Jurkat, Clone E6-1 (cell line): Measurements from ENCODE around the gene TMEM38A. TPM values are rescaled to one million over a fixed set of nuclear protein-coding genes. Genes with fewer than 3 reads are reported as not detected.
A peak's percentile ranks its signal among the peaks of the same experiment; 100 is the strongest.

Experiments used
- DNase-seq: peaks from one replicate; pipeline ENCODE4 v3.0.0-alpha.2; 2011; ENCODE audit warnings: low read depth, low spot score
- H3K4me3 ChIP-seq: 2 replicates; pipeline ENCODE4 v1.5.1; 2011; ENCODE audit warnings: mild to moderate bottlenecking, low read length, control low read depth, moderate library complexity
- polyA plus RNA-seq: library from polyadenylated mRNA; unstranded; fragments of >200 nt; gene quantifications from one replicate; pipeline ENCODE4 v1.2.1, GENCODE V29; 2012; ENCODE audit warnings: missing spikeins; ENCODE audit not compliant: insufficient read length, insufficient read depth

The TMEM38A gene, protein sequence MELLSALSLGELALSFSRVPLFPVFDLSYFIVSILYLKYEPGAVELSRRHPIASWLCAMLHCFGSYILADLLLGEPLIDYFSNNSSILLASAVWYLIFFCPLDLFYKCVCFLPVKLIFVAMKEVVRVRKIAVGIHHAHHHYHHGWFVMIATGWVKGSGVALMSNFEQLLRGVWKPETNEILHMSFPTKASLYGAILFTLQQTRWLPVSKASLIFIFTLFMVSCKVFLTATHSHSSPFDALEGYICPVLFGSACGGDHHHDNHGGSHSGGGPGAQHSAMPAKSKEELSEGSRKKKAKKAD
- polyA plus RNA-seq: 5.5 TPM

DNA sequence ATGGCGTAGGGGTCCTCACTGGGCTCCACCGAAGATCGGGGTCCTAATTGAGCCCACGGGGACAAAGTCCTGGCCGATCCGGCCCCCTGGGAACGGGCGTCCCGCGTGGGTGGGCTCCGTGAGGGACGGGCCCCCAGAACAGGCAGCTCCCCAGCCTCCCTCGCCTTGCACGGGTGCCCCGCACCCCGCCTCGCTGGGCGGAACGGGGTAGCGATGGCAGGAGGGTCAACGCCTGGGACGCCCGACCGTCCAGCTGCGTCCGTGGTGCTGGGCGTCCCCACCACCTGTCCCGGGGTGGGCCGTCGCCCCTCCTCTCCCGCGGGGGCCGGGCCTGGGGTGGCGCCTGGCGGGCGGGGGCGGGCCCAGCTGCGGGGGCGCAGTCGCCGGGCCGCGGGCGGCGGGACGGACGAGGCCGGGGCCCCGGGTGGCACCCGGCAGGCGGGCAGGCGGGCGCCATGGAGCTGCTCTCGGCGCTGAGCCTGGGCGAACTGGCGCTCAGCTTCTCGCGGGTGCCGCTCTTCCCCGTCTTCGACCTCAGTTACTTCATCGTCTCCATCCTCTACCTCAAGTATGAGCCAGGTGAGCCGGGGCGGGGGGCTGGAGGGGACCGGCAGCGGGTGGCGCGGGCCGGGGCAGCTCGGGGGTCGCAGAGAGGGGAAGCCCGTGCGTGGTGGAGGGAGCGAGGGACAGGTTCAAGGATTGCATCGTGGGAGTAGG is at the start of gene TMEM38A:
Gene TMEM38A, plus strand, starts transcription at position 377 of the 717 bp plus-strand sequence. Its CDS starts 79 bp downstream, at position 456.
- H3K4me3 ChIP-seq: peak within 1 kb of the TSS; percentile 85
- DNase-seq: no peak

DNA sequence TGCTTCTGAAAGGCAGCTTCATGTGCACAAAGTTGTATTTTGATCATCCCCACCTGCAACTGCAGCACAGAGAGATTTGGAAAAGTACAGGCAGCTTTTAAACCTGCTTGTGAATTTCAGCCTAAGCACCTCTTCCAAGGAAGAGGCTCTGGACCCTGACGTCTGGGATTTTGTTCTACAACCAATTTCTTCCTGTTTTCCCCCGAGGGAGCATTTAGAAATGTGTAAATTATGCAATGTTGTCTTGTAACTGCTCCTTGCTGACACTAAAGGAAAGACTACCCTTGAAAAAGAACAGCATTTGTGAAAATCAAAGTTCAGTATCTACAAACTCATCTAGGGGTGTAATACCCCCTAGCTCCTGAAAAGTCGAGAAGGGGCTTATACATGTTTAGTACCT is 48.3 kb upstream of the TMEM38A start:
- H3K4me3 ChIP-seq: no peak overlapping the region
- DNase-seq: no peak

DNA sequence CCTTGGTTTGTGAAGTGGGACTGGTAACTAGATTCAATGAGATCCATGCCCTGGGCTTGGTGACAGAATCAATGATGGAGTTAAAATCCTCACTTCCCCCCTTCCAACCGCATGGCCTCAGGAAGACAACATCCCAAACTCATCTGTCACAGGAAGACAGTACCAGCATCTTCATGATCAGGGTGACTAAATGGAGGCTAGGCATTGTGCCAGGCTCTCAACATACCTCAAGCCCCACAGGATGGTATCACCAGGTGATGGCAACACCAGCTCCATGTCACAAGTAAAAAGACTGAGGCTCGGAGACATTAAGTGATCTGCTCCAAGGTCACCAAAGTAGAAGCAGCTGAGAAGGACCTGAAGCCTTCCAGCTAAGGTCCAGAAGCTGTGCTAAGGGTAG is 47.1 kb upstream of the TMEM38A start:
- no peak for DNase-seq

DNA sequence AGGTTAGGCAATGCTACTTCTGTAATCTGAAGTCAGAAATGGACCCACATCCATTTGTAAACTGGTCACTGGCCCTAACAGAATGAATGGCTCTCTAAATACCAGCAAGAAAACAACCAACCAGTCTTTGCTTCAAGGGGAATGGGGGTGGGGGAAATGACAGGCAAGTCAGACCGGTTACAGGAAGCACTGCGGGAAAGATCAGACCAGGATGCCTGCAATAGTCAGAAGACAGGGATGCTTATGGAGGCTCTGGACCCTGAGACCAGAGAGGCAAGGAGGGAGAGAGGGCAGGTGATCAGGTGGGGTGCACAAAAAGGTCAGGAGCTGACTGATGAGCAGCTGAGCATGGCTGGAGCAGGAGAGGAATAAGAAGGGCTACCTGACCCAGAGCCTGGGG is 46.0 kb upstream of the TMEM38A start:
- DNase-seq: no peak
- no peak overlapping the region for H3K4me3 ChIP-seq

More for the DNA sequence above, 47.1 kb upstream of the TMEM38A start:
- H3K4me3 ChIP-seq: no peak overlapping the region

DNA sequence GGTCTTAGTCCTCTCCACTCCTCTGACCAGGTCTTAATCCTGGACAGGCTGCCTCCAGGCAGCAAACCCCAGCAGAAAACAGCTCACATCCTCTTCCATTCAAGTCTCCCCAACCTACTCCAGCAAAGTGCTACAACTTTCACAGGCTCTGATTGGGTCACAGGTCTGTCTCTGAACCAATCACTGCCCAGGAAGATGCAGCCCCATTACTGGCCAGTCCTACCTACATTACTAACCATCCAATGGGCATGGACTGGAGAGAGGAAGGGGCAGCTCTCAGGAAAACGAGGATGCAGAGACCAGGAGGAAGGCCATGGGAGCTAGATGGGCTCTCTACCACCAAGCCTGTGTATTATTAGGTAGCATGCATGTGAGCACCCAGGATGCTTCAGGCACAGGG is 45.1 kb upstream of the TMEM38A start:
- H3K4me3 ChIP-seq: no peak overlapping the region
- no peak for DNase-seq

DNA sequence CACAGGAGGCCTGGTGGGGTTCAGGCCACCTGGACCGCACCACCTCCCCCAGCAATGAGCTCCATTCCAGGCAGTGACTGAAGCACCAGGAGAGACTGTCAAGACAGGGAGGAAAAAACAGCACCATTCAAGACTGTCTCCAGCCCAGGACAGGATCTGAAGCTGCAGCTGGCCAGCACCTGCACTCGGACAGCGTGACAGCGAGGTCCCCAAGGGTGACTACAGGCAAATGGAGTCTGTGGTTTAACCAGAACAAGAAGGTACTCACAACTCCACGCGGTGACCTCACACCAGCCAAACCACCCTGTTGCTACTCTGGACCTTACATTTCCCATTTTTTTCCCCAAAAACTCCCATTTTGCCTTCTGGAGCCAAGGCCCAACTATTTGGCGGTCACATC is 42.7 kb upstream of the TMEM38A start:
- no peak overlapping the region for H3K4me3 ChIP-seq
- no peak for DNase-seq

DNA sequence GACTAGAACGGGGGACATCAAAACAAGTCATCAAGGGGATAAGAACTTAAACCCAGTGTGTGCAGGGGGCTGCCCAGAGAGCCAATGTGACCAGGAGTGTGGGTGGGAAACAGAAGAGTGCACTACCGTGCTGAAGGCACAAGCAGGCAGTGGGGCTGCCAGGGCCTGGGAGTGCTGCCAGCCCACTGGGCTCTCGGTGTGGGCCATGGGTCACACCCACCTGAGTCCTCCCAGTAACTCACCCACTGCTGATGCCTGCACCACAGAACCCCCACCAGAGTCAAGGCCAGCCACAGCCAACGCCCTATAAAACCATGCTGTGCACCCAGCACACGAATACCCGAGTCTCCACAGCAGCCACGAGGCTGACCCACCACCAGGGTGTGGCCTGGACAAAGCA is 41.5 kb upstream of the TMEM38A start:
- DNase-seq: no peak
- no peak overlapping the region for H3K4me3 ChIP-seq

DNA sequence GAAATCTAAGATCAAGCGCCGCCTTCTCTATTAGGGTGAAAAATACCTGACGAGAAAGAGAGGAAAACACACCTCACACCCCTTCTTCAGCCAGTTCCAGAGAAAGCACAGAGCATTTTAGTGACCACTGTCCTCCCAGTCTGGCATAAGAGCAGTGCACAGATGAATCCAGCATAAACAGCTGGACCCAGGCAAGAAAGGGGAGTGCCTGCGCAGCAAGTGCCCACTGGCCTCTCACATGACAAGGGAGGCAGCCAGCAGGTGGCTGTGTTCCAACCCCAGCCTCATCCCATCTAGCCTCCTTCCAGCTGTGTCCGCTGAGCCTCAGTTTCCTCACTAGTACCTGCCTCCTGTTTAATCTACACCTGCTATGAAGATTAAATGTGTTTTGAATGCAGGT is 40.9 kb upstream of the TMEM38A start:
- H3K4me3 ChIP-seq: no peak overlapping the region
- no peak for DNase-seq

DNA sequence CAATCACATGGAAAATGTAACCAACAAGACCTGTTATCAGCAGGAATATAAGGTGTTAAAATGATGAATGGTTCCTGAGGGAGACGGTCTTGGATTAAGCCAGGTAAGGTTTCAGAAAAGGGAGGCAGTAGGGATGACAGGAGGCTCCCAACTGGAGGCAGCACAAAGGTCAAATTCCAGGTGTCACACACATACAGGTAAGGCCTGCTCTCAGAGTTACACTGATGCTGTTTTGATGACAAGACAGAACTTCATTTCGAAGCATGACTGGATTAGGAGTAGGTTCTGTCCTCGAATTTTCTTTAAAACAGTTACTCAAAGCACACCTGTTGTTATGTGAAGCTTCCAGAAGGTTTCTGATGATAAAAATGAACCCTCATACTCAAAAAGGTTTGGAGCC is 40.4 kb upstream of the TMEM38A start:
- H3K4me3 ChIP-seq: no peak overlapping the region
- no peak for DNase-seq

DNA sequence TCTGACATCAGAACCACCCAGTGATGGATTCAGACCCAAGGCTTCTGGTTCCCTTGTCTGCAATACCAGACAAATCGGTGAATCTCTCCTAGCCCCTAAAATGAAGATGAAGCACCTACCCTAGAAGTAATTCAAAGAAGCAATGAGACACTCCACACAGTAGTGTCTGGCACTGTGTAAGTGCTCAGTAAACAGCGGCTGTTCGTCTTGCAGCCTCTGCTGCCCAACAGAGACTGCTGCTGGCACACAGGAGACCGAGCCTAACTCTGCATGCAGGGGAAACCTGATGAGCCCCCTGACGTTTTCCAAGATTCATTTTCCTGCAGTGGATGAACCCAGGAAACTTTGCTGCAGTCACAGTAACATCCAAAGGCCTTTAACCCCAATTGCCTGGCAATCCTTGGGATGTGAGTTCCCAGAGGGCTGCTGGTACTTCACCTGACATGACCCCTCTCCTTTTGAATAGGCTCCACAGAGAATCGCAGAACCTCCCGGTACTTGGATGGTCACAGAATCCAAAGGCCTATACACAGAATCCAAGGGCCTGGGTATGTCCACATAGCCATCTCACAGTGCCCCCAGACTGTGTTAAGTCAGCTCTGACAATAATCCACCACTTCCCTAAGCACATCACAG is 39.7 kb upstream of the TMEM38A start:
- no peak overlapping the region for H3K4me3 ChIP-seq
- no peak for DNase-seq

DNA sequence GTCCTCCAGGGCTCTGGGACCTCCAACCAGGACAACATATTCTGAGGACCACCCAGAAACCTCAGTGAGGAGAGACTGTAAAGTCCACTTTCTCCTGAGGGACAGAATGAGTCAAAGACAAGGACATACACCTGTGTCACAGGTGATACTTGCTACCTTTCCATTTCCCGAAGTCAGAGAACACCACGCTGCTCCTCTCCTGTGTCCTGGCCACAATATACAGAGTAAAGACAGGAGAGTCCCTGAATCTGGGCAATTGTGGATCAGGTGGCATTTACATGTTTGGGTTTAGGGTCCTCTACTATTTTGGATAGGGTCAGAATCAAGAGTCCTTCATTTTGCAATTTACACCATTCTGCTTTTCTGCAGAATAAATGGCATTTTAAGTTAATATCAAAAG is 37.9 kb upstream of the TMEM38A start:
- DNase-seq: no peak
- no peak overlapping the region for H3K4me3 ChIP-seq

DNA sequence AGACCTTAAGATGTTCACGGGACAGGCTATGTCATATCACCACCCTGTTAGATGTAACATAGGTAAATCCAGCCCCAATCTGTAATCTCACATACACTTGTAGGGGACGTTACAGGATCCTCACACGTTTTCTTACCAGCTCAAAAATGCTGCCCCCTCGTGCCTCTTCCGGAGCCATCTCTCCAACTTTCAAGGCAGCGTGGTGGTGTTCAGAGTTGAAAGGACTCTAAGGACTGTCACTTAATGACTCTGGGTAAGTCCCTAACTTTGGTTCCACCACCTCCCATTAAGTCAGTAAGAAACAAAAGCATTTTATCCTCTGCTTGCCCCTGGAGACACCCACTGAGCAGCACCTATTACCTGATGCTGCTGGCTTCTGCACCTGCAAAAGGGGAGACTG is 37.4 kb upstream of the TMEM38A start:
- peak; percentile 28 for DNase-seq
- H3K4me3 ChIP-seq: no peak overlapping the region

DNA sequence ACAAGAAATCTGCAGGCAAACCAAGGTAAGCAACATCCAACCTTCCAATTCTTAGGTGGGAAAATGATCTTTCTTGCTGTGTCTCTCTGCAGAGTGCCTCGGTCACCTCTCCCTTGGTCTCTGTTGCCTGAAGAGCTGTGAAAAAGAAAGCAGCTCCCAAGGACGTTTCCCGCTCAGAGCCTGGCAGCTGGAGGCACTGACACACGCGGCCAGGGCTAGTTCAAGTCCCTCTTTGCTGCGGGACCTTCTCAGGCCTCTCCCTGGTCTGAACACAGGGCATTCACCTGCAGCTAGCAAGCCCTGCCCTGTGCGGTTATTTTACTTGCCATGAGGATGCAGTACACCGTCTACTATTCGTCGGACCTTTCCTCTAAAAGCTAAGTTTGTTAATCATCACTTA is 36.7 kb upstream of the TMEM38A start:
- no peak overlapping the region for H3K4me3 ChIP-seq
- DNase-seq: no peak

DNA sequence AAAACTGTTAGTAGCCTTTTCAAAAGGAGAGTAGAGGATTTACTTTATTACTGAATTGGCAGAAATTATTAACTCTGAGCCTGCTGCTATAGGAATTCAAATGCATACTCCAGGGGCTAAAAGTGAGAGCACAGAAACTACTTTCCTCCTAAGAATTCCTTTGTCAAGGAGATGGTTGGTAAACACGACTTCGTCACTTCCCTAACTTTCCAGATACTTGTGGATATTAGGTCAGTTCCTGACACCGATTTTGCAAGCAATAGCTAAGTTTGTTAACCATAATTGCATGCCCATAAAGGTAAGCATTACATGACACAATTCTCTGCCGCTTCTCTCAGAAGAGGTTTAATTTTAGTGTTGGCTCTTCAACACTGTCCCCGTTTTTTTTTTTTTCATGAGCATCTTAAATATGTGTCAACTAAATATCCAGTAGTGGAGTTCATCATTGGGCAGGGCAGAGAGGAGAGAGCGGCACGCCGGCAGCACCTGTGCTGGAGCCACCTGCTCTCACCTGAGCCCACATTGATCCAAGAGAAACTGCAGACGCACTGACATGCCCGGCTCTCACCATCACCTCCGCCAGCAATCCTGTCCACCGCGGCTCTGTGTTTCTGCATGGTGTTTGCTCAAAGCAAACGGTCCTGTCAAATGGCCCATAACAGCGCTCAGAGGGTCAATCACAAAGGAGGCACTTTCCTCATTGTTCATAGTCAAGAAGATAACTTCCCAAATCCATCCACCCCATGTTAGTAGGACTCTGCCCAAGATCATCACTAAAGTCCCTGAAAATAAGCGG is 35.6 kb upstream of the TMEM38A start:
- H3K4me3 ChIP-seq: no peak overlapping the region
- no peak for DNase-seq

DNA sequence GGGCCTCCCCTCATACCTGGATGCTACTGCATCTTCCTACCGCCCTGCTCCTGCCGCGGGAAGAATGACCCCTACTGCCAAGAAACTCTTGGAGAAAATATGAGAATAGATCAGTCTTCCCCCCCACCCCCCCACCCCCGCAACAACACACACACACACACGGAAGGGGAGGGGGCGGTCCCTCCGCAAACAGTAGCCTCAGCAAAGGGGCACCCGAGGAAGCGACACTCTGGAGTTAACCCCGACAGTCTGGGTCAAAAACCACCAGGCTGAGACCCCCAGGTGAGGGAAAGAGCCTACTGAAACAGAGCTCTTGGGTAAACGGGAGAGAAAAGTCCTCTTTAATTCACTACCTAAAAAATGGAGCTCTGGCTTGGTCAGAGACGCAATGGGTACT is 34.1 kb upstream of the TMEM38A start:
- no peak for DNase-seq
- H3K4me3 ChIP-seq: peak overlapping the region; percentile 77

DNA sequence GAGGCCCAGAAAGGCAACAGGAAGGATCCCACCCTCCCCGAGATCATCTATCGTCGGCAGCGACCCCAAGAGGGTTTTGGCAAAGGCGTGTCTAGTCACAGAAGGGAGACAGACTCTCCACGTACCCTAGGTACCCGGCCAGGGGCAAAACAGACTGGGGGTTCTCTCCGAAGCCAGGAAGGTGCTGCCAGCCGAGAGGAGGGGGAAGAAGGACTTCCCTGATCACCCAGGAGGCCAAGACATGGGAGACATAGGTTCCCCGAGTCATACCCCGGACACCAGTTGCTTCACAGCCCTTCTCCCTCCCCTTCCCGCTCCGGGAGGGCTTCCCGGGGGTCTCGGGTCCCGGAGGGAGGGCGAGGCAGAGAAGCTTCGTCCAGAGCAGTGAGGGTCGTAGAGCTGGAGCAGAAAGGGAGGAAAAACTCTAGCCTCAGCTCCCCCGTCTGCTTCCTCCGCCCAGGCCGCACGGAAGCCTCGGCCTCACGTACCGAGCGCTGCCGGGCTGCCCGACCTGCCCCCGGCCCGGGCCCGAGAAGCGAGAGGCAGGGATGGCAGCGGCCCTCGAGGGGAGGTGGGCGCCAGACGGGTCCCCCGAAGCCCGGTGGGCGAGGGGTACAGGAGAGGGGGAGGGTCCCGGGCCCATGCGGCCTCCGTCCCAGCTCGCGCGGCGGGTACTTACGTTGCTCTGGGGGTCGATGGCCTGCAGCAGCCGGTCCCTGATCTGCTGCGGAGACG is 33.6 kb upstream of the TMEM38A start:
- H3K4me3 ChIP-seq: peak overlapping the region; percentile 77
- DNase-seq: no peak

DNA sequence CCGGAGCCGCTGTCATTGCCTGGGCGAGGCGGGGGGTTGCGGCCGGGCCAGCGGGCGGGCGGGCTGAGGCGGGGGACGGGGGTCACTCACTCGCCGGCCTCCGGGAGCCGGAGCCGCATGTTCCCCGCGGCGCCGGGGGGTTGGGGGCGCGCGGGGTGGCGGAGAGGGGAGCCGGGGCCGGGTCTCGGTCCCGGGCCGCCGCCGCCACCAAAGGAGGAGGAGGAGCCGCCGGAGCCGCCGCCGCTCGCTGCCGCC is 33.1 kb upstream of the TMEM38A start:
- H3K4me3 ChIP-seq: peak overlapping the region; percentile 77
- DNase-seq: no peak

DNA sequence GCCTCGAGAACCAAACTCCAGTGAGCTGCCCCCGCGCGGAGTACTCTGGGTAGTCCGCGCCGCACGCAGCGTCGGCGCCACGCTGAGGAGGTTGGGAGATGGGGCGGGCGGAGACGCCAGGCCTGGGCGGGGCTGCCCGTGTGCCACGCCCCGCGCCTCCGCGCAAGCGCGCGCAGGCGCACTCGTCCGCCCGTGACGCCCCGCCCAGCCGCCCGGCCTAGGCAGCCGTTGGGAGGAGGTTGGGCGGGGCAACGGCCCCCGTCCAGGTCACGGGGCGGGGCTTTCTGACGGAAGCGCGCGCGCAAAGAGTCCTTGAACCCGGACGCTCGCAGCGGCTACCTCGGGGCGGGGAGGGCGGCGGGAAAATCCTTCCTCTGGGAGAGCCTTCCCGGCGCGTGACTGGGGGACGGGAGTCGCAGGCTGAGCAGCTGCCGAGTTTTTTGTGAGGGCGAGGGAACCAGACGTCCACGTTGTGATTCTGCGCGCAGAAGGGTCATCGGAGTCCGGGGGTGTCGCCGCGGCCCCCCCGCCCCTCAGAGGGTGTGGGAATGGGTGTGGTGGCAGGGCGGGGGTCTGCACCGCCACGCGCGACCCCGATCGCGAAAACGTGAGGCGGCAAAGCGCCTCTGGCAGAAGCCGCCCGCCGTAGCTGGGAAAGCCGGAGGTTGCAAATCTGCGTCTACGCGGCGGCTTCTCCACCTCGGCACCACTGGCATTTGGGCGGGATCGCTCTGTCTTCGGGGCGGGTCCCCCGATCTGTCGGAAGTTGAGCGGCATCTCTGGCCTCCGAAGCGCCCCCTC is 32.6 kb upstream of the TMEM38A start, which contains the start of gene MED26:
Gene MED26, minus strand, starts transcription at position 22 of the 801 bp plus-strand sequence. CDS start 261 bp downstream, outside the sequence.
- H3K4me3 ChIP-seq: peak within 1 kb of the TSS; percentile 78
- DNase-seq: peak; percentile 87
